T-cell (primary cell): ENCODE data around the gene LHFPL3. TPM values are rescaled to one million over a fixed set of nuclear protein-coding genes. Genes with fewer than 3 reads are reported as not detected.

Experiments used
- ATAC-seq, 4 experiments: fragments of 200-7000 bp in 3 of 4; fragments of 150-1000 bp in 1 of 4; cut with Tn5 transposase; replicated peaks in 1 of 4; 1 replicate in 3 of 4; 2 replicates in 1 of 4; pipeline ENCODE4 v1.10.0; 2021; ENCODE audit warnings: moderate library complexity in 3 of 4, mild to moderate bottlenecking in 2 of 4, moderate number of reproducible peaks in 1 of 4
- CTCF ChIA-PET, 2 donors: fragments of 300-600 bp; sonication (Branson Sonifier 250); formaldehyde crosslinking; loops; one replicate each; lab custom pipeline; 2022; ENCODE audit warnings: antibody characterized with exemption in 2 of 2; lab: Charles Lee
- POLR2A ChIA-PET, 2 donors: fragments of 300-600 bp; sonication (Branson Sonifier 250); formaldehyde crosslinking; loops; one replicate each; lab custom pipeline; 2022; ENCODE audit warnings: antibody characterized with exemption in 2 of 2; lab: Charles Lee
- DNase-seq, 35 experiments: peaks; one replicate each; pipeline versions ENCODE4 v3.0.0 to v3.0.0-alpha.2; 2013 to 2023
- H3K27ac ChIP-seq: one replicate; pipeline ENCODE4 v1.5.1; 2013; ENCODE audit warnings: low read length
- H3K27me3 ChIP-seq, 2 experiments: replicated peaks in 1 of 2; 1 replicate in 1 of 2; 2 replicates in 1 of 2; pipeline versions ENCODE4 v1.6.1 to v1.7.0; 2013; ENCODE audit warnings: low read length in 1 of 2, mixed read lengths in 1 of 2; ENCODE audit not compliant: control insufficient read depth in 2 of 2, insufficient read depth in 2 of 2; ENCODE audit errors: extremely low read depth in 1 of 2
- H3K36me3 ChIP-seq, 2 donors: 1 replicate in 1 of 2; 2 replicates in 1 of 2; pipeline versions ENCODE4 v1.6.1 to v1.7.0; 2013; ENCODE audit warnings: low read length in 1 of 2; ENCODE audit not compliant: control insufficient read depth in 2 of 2, insufficient read depth in 1 of 2; ENCODE audit errors: extremely low read depth in 1 of 2
- H3K4me1 ChIP-seq, 2 experiments: 1 replicate in 1 of 2; 2 replicates in 1 of 2; pipeline versions ENCODE4 v1.6.1 to v1.7.0; 2013; ENCODE audit warnings: low read length in 2 of 2, mixed read lengths in 1 of 2; ENCODE audit not compliant: insufficient read depth in 2 of 2, control insufficient read depth in 1 of 2; ENCODE audit errors: extremely low read depth in 1 of 2
- H3K4me3 ChIP-seq, 2 donors: 1 replicate in 1 of 2; 2 replicates in 1 of 2; pipeline versions ENCODE4 v1.5.1 to v1.7.0; 2013; ENCODE audit warnings: mild to moderate bottlenecking in 2 of 2, low read length in 1 of 2, moderate library complexity in 1 of 2; ENCODE audit not compliant: control insufficient read depth in 1 of 2; ENCODE audit errors: extremely low read depth in 1 of 2
- H3K9me3 ChIP-seq: 2 replicates; pipeline ENCODE4 v1.7.0; 2013
- H3K27ac Mint-ChIP-seq, 2 donors: one replicate each; pipeline ENCODE4 v1.8.0; 2020 to 2021; ENCODE audit warnings: mild to moderate bottlenecking in 2 of 2, mixed read lengths in 2 of 2
- H3K27me3 Mint-ChIP-seq, 2 donors: one replicate each; pipeline ENCODE4 v1.8.0; 2021 to 2022; ENCODE audit warnings: mixed read lengths in 2 of 2
- H3K36me3 Mint-ChIP-seq: one replicate; pipeline ENCODE4 v1.8.0; 2021; ENCODE audit warnings: mixed read lengths
- H3K4me1 Mint-ChIP-seq, 3 donors: one replicate each; pipeline ENCODE4 v1.8.0; 2020 to 2022; ENCODE audit warnings: mixed read lengths in 3 of 3, mild to moderate bottlenecking in 1 of 3
- H3K4me3 Mint-ChIP-seq, 3 donors: one replicate each; pipeline ENCODE4 v1.8.0; 2020 to 2022; ENCODE audit warnings: mild to moderate bottlenecking in 3 of 3, mixed read lengths in 3 of 3, moderate library complexity in 3 of 3
- H3K9me3 Mint-ChIP-seq, 3 donors: one replicate each; pipeline ENCODE4 v1.8.0; 2020 to 2022; ENCODE audit warnings: mixed read lengths in 3 of 3
- WGBS: methylation state at CpG from one replicate; pipeline ENCODE4 v1.1.5; 2013; ENCODE audit warnings: missing lambda C conversion rate; ENCODE audit not compliant: insufficient coverage; 5-methylcytosine and 5-hydroxymethylcytosine counted together
- total RNA-seq, 35 experiments: library from RNA in 6 of 35; stranded (reverse) in 6 of 35; fragments of 120-200 nt in 1 of 35; gene quantifications; one replicate each; pipeline versions ENCODE4 v1.2.1 to v1.2.4 and lab custom pipeline; 2013 to 2026

LHFPL3 gene
- total RNA-seq, 5 donors from 2014 or later (not counting 1 experiment from before 2014, with no cell fraction given), result not detected

GRCh38 chr7:104906556-104906955, 578.2 kb downstream of the LHFPL3 start:
- no peaks in the 10 kb centered on the region for H3K4me1 ChIP-seq
- no peaks in the 10 kb centered on the region for H3K9me3 Mint-ChIP-seq

GRCh38 chr7:104908636-104909035, 580.2 kb downstream of the LHFPL3 start:
- H3K27me3 ChIP-seq, result peaks cover 0 to 3% of the 10 kb centered on the region in 2 experiments
- H3K9me3 ChIP-seq, result no peaks in the 10 kb centered on the region
- CTCF ChIA-PET, result no interaction called here
- no peaks in the 10 kb centered on the region for H3K36me3 Mint-ChIP-seq
- no peak overlapping the region for H3K27ac Mint-ChIP-seq
- ATAC-seq (no peak), DNase-seq (no peak)
- H3K4me1 ChIP-seq, result no peaks in the 10 kb centered on the region
- no peak overlapping the region for H3K27ac ChIP-seq
- H3K9me3 Mint-ChIP-seq, result no peaks in the 10 kb centered on the region
- WGBS, result no CpG with 5 or more reads among the region's 2 CpGs
- H3K27me3 Mint-ChIP-seq, result peaks cover 6 to 10% of the 10 kb centered on the region in 2 donors
- no peaks in the 10 kb centered on the region for H3K4me1 Mint-ChIP-seq
- no peaks in the 10 kb centered on the region for H3K36me3 ChIP-seq
- no peak overlapping the region for H3K4me3 Mint-ChIP-seq
- POLR2A ChIA-PET, result no interaction called here
- no peak overlapping the region for H3K4me3 ChIP-seq

More at GRCh38 chr7:104906556-104906955, 578.2 kb downstream of the LHFPL3 start:
- Mint-ChIP-seq H3K4me3 (no peak overlapping the region), H3K4me1 (no peaks in the 10 kb centered on the region), H3K36me3 (no peaks in the 10 kb centered on the region), H3K27ac (no peak overlapping the region), H3K27me3 (peaks cover 6 to 11% of the 10 kb centered on the region in 2 donors)
- DNase-seq (no peak), ATAC-seq (no peak)
- ChIA-PET CTCF (interaction anchor here in 1 of 2 donors (0.8 to 1.0 kb wide), 2 partner anchors 9 to 23 kb away, joined by 3 to 4 read pairs; no protein-coding TSS in a partner anchor), POLR2A (no interaction called here)
- WGBS, result 86% methylated on average over 1 of the region's 4 CpGs
- Histone ChIP-seq H3K9me3 (no peaks in the 10 kb centered on the region), H3K27ac (no peak overlapping the region), H3K36me3 (no peaks in the 10 kb centered on the region), H3K4me3 (no peak overlapping the region), H3K27me3 (no peaks in the 10 kb centered on the region)

GRCh38 chr7:104909096-104909495, 580.7 kb downstream of the LHFPL3 start:
- H3K36me3 ChIP-seq, result no peaks in the 10 kb centered on the region
- H3K4me3 ChIP-seq, result no peak overlapping the region
- no peaks in the 10 kb centered on the region for H3K4me1 ChIP-seq
- Mint-ChIP-seq H3K27me3 (peaks cover 4 to 5% of the 10 kb centered on the region in 2 donors), H3K27ac (no peak overlapping the region), H3K36me3 (no peaks in the 10 kb centered on the region), H3K4me3 (no peak overlapping the region), H3K9me3 (no peaks in the 10 kb centered on the region), H3K4me1 (no peaks in the 10 kb centered on the region)
- CTCF ChIA-PET, result interaction anchor here in 1 of 2 donors (1.2 to 1.5 kb wide), 2 partner anchors 9 to 17 kb away, joined by 3 to 4 read pairs; no protein-coding TSS in a partner anchor
- DNase-seq (no peak), ATAC-seq (no peak)
- H3K9me3 ChIP-seq, result no peaks in the 10 kb centered on the region
- H3K27me3 ChIP-seq, result peaks cover 0 to 3% of the 10 kb centered on the region in 2 experiments
- POLR2A ChIA-PET, result no interaction called here
- no peak overlapping the region for H3K27ac ChIP-seq
- 88% methylated on average over 1 of the region's 2 CpGs for WGBS

GRCh38 chr7:104914421-104914820, 586.0 kb downstream of the LHFPL3 start:
- CTCF ChIA-PET, result interaction anchor here in 1 of 2 donors (1.1 kb wide), 1 partner anchor 31 kb away, joined by 5 read pairs; no protein-coding TSS in a partner anchor
- no peaks in the 10 kb centered on the region for H3K9me3 ChIP-seq
- no peak overlapping the region for H3K27ac Mint-ChIP-seq
- H3K4me1 Mint-ChIP-seq, result peaks cover 0 to 4% (median 2%) of the 10 kb centered on the region in 3 donors
- no peaks in the 10 kb centered on the region for H3K9me3 Mint-ChIP-seq
- DNase-seq (no peak), ATAC-seq (no peak)
- no peak overlapping the region for H3K4me3 Mint-ChIP-seq
- WGBS, result 88% methylated on average over 2 of the region's 2 CpGs
- H3K27me3 ChIP-seq, result peaks cover 0 to 13% of the 10 kb centered on the region in 2 experiments
- H3K4me1 ChIP-seq, result no peaks in the 10 kb centered on the region
- no peaks in the 10 kb centered on the region for H3K36me3 ChIP-seq
- no peak overlapping the region for H3K27ac ChIP-seq
- no peak overlapping the region for H3K4me3 ChIP-seq
- POLR2A ChIA-PET, result interaction anchor here in 1 of 2 donors (0.6 kb wide), 1 partner anchor 59 kb away, joined by 3 read pairs; no protein-coding TSS in a partner anchor
- H3K27me3 Mint-ChIP-seq, result peaks cover 3 to 7% of the 10 kb centered on the region in 2 donors
- no peaks in the 10 kb centered on the region for H3K36me3 Mint-ChIP-seq

- Histone ChIP-seq H3K9me3 (no peaks in the 10 kb centered on the region), H3K27me3 (peaks cover 0 to 5% of the 10 kb centered on the region in 2 experiments), H3K4me1 (peaks cover 0 to 4% of the 10 kb centered on the region in 2 experiments), H3K36me3 (no peaks in the 10 kb centered on the region), H3K4me3 (no peak overlapping the region), H3K27ac (no peak overlapping the region)
- no peak for ATAC-seq
- H3K4me1 Mint-ChIP-seq, result peaks cover 4 to 6% (median 4%) of the 10 kb centered on the region in 3 donors
- H3K9me3 Mint-ChIP-seq, result no peaks in the 10 kb centered on the region
- ChIA-PET CTCF (interaction anchor here (0.7 to 5.6 kb wide), 10 partner anchors 25 to 156 kb away, joined by 3 to 84 read pairs (median 6); no protein-coding TSS in a partner anchor), POLR2A (interaction anchor here in 1 of 2 donors (0.6 kb wide), 2 partner anchors 19 to 225 kb away, joined by 3 to 4 read pairs; no protein-coding TSS in a partner anchor)
- H3K27me3 Mint-ChIP-seq, result peaks cover 0 to 3% of the 10 kb centered on the region in 2 donors
- H3K27ac Mint-ChIP-seq, result no peak overlapping the region
- no peak overlapping the region for H3K4me3 Mint-ChIP-seq
- no peaks in the 10 kb centered on the region for H3K36me3 Mint-ChIP-seq
- WGBS, result 80% methylated on average over 1 of the region's 2 CpGs
- DNase-seq, result no peak
Observed at GRCh38 chr7:104921596-104921995, 593.2 kb downstream of the LHFPL3 start.

GRCh38 chr7:104922182-104923009, 594.0 kb downstream of the LHFPL3 start:
- H3K9me3 Mint-ChIP-seq, result no peaks in the 10 kb centered on the region
- H3K36me3 Mint-ChIP-seq, result no peaks in the 10 kb centered on the region
- Histone ChIP-seq H3K27ac (no peak overlapping the region), H3K27me3 (peaks cover 0 to under 1% of the 10 kb centered on the region in 2 experiments), H3K9me3 (no peaks in the 10 kb centered on the region), H3K4me1 (peaks cover 0 to 4% of the 10 kb centered on the region in 2 experiments), H3K36me3 (no peaks in the 10 kb centered on the region), H3K4me3 (no peak overlapping the region)
- H3K4me1 Mint-ChIP-seq, result peaks cover 4 to 6% (median 4%) of the 10 kb centered on the region in 3 donors
- no peak overlapping the region for H3K27ac Mint-ChIP-seq
- DNase-seq (no peak), ATAC-seq (no peak)
- WGBS, result 71% methylated on average over 1 of the region's 5 CpGs
- ChIA-PET POLR2A (no interaction called here), CTCF (interaction anchor here (0.7 to 2.0 kb wide), 6 partner anchors 39 to 126 kb away, joined by 3 to 8 read pairs (median 5); no protein-coding TSS in a partner anchor)
- H3K27me3 Mint-ChIP-seq, result peaks cover 0 to 3% of the 10 kb centered on the region in 2 donors
- no peak overlapping the region for H3K4me3 Mint-ChIP-seq
